ENCODE data around the gene ZNF740.
A peak's percentile ranks its signal among the peaks of the same experiment; 100 is the strongest.

ZNF740 gene

DNA sequence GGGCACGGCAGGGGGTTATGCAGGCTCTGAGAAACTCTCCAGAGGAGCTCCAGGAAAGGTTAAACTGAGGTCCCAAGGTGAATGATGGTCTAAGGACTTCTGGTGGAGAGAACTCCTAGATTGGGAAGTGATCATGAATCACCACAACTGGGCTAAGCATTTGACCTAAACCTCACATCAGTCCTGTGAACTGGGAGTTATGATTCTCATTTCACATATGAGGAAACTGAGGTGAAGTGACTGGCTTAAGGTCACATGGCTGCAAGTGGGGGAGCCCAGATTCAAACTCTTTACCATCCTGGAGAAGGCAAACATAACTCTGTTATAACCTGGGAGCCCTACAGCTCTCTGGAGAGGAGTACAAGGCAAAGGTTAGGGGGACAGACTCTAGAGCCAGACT, 47.3 kb downstream of the ZNF740 start:
- DNase-seq: no peak

DNA sequence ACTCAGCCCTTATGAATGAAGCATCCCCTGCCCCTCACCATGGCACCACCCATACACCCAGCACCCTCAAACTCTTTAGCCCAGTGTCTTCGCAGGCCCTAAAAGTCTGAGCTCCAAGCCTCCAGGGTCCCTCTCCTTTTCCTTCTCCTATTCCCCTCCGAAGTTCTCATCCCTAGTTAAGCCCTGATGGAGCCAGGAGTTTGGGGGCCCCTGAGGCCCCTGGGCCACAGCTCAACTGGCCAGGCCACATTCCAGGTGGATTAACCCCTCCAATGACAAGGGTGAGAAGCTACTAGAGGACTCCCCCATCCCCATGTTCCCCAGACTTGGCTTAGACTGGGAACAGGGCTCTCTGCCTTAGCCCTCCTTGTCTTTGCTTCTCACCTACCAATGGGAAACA, 48.9 kb downstream of the ZNF740 start:
- DNase-seq: no peak

DNA sequence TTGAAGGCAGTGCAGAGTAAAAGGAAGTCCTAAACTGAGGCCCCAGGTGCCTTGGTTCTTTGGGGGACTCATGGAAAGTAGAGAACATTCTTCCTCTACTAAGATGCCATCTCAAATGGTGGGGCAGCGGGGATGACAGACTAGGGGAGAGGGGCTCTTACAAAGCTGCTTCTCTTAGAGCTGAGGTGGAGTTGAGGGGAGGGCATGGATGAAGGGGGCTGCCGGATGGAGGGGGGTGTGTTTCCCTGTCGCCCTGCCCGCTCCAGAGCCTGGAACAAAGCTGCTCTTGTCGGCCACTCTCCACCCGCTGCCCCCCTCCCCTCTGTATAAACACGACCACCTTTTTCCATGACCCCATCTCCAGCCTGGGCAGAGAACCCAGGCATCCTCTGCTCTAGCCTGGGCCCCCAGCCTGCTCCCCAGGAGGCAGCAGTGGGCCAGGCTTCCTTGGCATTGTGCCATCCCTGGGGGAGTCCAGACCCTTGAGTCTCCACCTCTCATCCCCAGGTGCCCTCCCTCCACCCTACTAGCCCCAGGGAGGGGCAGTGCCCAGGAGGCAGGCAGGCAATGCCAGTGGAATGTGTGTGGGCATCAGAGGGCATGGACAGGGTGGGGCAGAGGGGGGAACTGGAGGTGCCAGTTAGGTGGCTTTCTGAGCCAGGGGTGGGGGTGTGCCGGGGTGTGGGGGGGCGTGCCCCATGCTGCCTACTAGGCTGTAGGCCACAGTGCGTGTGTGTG, 49.8 kb downstream of the ZNF740 start:
- DNase-seq: peak in 1 of 3 experiments; percentile 17

DNA sequence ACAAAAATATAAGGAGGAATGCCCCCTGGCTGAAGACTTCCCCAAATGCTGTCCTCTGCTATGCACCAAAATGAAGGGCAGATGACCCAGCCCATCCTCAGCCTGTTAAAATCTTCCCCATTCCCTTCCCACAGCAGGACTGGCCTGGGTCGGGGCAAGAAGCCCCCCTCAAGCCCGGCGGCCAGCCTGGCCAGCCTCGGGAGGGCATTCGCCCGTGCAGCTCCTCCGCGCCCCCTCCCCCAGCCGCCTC, 51.1 kb downstream of the ZNF740 start:
- no peak for DNase-seq

GRCh38 chr12:53231921-53232645, 51.6 kb downstream of the ZNF740 start, which contains the start of gene RARG:
Gene RARG (minus strand): TSS chr12:53232209. CDS start chr12:53227545, 4,664 bp downstream.
- DNase-seq: peak in 2 of 3 experiments; percentile 28 to 46

DNA sequence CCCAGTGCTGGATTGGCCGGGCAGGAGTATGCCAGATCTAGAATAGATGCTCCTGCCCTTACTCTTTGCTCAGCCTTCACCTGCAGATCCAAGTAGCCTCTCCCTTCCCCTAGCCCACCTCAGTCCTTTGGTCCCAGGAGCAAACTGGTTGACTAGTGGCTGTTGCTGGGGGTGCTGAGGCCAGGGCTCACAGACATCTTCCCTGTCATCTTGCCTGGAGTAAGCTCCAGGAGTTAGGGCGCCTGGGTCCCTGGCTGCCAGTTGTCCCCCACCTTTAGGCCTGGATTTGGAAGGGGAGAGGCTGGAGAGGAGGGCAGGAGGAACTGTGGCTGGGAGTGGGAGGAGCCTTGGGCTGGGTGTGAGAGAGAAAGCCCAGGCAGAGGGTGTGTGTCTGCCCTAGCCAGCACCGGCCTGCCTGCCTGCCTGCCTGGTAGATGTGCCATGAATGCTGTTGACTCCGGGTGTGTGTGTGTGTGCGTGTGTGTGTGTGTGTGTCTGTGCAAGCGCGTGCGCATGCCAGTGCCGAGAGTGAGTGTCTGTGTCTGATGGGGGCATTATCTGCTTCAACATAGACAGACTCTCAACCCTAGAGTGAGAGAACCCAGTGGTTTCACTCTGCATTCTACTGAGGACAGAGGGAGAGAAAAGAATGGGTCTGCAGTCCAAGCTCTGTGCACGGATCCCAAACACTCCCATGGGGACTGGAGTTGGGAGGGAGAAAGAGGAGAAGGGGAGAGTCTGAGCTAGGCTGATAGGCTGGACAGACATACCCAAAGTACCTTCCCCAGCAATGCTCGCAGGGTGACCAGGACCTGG, 52.3 kb downstream of the ZNF740 start:
- DNase-seq: peak in 2 of 3 experiments; percentile 33 to 46

DNA sequence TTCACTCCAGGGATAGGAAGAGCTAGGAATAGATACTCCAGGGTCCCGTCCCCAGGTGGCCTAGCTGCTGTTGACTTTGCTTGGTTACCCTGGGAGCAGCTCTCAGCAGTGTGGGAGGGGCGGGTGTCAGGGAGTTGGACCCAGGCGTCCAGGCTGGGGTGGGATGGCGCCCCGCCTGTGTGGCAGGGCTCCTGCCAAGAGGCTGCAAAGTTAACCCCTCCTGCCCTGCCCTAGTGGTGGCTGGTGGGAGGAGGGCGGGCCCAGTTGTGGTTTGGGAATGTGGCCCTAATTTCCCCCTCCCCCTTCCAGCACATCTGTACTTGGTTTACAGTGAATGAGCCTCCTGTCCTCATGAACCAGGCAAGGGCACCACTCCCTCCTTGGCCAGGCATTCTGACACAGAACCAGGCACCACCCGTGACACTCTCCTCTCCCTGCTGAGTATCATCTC, 53.2 kb downstream of the ZNF740 start:
- DNase-seq: no peak

GRCh38 chr12:53234271-53234914, 53.9 kb downstream of the ZNF740 start:
- DNase-seq: no peak

DNA sequence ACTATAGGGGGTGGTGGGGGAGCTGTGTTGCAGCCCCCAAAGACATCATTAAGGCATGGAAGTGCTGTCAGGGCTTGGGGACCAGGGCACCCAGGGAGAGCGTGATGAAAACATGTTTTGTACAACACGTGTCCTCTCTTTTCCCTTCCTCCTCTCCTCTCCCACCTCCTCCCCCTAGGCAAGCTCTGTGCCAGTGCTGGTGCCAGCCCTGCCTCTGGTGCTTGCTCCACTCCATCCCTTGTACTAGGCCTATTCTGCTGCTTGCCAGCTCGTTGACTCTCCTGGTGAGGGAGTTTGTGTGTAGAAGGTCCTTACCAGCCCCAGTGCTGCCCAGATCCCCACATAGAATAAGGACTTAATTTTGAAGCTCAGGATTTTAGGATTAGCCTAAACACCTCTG, 54.6 kb downstream of the ZNF740 start:
- no peak for DNase-seq

DNA sequence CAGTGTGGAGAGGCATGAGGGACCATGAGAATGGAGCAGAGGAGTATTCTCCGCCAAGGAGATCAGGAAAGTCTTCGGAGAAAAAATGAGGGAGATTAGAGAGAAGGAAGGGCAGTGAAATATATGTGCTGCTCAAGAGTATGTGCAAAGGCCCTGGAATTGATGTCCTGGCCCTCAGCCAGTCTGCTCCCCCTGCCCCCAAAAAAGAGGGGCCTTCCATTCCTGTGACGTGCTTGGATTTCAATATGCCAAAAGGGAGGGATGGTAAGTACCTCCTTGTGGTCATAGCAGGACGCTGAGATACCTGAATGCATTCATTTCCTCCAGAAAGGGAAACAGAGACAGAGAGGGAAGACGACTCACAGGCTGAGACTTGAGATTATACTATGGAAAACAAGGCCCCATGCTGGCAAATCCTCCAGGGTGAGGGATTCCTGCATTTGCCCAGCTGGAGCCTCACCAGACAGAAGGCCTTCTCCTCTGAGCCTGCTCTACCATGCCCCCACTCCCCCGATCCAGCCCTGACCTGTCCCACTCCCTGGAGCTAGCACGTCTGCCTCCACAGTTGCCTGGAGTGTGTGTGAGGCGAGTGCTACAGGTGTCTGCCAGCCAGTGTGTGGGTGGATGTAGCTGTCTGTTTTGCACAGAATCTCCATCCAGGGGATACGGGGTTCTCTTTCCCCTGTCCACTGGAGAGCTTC, 55.4 kb downstream of the ZNF740 start:
- no peak for DNase-seq

DNA sequence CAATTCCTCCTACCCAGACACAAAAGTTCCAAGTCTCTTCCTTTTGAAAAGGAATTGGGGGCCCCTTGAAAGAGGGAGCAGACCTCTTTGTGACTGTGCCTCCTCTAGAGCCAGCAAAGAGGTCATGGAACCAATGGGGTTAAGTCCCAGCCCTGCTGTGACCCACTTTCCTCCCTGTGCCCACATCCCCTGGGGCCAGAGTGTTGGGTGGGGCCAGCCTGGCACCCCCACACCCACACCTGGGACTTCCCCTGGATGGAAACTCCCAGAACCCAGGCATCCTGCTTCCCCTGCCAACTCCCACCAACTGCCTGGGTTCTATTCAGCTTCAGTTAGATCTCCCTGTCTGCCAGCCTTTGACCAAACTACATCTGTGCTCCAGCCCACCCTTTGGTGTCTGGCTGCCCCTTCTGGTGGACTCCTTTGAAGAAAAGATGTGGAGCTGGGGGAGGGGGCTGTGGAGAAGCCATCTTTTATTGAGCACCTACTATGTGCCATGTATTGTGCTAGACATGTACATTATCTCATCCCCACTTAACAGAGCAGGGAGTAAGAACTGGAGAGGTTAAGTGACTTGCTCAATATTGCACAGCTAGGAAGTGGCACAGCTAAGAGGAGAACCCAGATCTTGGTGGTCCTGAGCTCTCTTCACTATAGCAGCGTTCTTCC, 56.1 kb downstream of the ZNF740 start:
- no peak for DNase-seq

DNA sequence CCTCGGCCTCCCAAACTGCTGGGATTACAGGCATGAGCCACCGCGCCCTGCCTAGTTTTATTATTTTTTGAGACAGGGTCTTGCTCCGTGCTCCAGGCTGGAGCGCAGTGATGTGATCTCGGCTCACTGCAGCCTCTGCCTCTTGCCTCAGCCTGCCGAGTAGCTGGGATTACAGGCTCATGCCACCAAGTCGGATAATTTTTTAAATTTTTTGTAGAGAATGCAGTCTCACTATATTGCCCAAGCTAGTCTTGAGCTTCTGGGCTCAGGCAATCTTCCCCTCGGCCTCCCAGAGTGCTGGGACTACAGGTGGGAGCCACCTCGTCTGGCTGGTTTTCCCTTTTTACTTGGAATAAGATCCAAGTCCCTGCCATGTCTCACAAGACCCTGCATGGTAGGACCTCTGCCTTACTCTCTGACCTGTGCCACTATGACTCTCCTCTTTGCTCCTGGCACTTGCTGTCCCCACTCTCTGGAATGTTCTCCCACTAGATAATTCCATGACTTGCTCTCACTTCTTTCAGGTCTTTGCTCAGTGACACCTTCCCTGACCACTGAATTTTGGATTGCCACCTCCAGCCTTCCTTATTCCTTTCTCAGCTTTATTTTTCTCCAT, 59.2 kb downstream of the ZNF740 start:
- no peak for DNase-seq

GRCh38 chr12:53241623-53242412, 61.3 kb downstream of the ZNF740 start:
- no peak for DNase-seq

DNA sequence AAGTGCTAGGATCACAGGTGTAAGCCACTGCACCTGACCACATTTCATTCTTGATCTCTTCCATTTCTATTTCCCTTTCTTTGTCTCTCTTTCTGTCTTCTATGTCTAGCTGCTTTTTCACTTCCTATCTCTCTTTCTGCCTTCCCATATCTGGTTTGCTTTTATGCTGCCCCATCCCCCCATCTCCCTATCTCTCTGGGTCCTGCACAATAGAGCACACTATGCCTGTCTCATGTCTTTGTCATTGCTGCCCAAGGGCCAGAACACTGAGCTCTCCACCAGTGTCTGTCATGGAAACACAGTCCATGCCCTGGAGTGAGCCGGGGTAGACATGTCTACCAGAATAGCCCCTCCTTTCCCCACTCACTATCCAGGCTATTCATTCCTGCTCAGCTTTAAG, 63.8 kb downstream of the ZNF740 start:
- no peak for DNase-seq
